GM18499 (cell line): Measurements from ENCODE around the gene UGDH.
A peak's percentile ranks its signal among the peaks of the same experiment; 100 is the strongest.
"Not testable (repeated sequence)": the region's sequence is repeated elsewhere in the genome, so short reads cannot be mapped to it uniquely, and the experiment has no call there.

Experiments used
- ATAC-seq: cut with Tn5 transposase; IDR thresholded peaks from one replicate; pipeline ENCODE4 v1.9.1; 2021; ENCODE audit warnings: moderate number of reproducible peaks; ENCODE audit not compliant: insufficient read depth, unreplicated experiment

Gene UGDH

GRCh38 chr4:39497909-39498726 is 29.1 kb downstream of the UGDH start:
- no peak for ATAC-seq

- ATAC-seq, result no peak
Measured at GRCh38 chr4:39495446-39496213, 31.6 kb downstream of the UGDH start.

GRCh38 chr4:39494354-39494753 is 32.9 kb downstream of the UGDH start:
- no peak for ATAC-seq

- no peak for ATAC-seq
Measured at GRCh38 chr4:39490322-39490721, 36.9 kb downstream of the UGDH start.

- no peak for ATAC-seq
Measured at GRCh38 chr4:39486221-39486804, 40.9 kb downstream of the UGDH start.

GRCh38 chr4:39484582-39485272 is 42.5 kb downstream of the UGDH start:
- no peak for ATAC-seq

GRCh38 chr4:39480902-39481695 is 46.1 kb downstream of the UGDH start:
- ATAC-seq, result no peak

- ATAC-seq, result no peak
Measured at GRCh38 chr4:39480251-39480650, 47.0 kb downstream of the UGDH start.

- no peak for ATAC-seq
Measured at GRCh38 chr4:39476187-39476895, 50.9 kb downstream of the UGDH start.

GRCh38 chr4:39472396-39472795 is 54.8 kb downstream of the UGDH start:
- no peak for ATAC-seq

GRCh38 chr4:39470402-39470801 is 56.8 kb downstream of the UGDH start:
- no peak for ATAC-seq

GRCh38 chr4:39469429-39470077 is 57.7 kb downstream of the UGDH start:
- peak; percentile 73 for ATAC-seq

- no peak for ATAC-seq
Measured at GRCh38 chr4:39467464-39467863, 59.8 kb downstream of the UGDH start.

GRCh38 chr4:39466747-39467146 is 60.5 kb downstream of the UGDH start:
- no peak for ATAC-seq

- no peak for ATAC-seq
Measured at GRCh38 chr4:39464886-39465501, 62.2 kb downstream of the UGDH start.

GRCh38 chr4:39458505-39459300 is 68.5 kb downstream of the UGDH start, which contains the start of the genes LIAS and RPL9:
Gene LIAS, plus strand, starts transcription at chr4:39459056. Its CDS starts 62 bp downstream, at chr4:39459118.
Gene RPL9, minus strand, starts transcription at chr4:39458922. Its CDS starts 483 bp downstream, at chr4:39458439.
- peak; percentile 72 for ATAC-seq

GRCh38 chr4:39458161-39458504 is 69.1 kb downstream of the UGDH start:
- ATAC-seq, result not testable (repeated sequence)
